PC-9 (cell line): ENCODE measurements around the gene N4BP2L2.

ENCODE experiments used
- CTCF ChIP-seq: fragments of 200-600 bp; sonication (generic); conservative IDR thresholded peaks from 2 replicates; pipeline ENCODE4 v1.6.1; 2017; ENCODE audit warnings: mixed run types, antibody characterized with exemption, mild to moderate bottlenecking, moderate library complexity
- EZH2 ChIP-seq: fragments of 200-600 bp; sonication (generic); IDR thresholded peaks from 2 replicates; pipeline ENCODE4 v1.8.0; 2017; ENCODE audit warnings: antibody characterized with exemption, low read depth

GRCh38 chr13:32545083-32545482, 6.5 kb upstream of the N4BP2L2 start:
- TF ChIP-seq CTCF: no peak
- no peak for TF ChIP-seq EZH2
